NCI-H2171 (cell line): Measurements from ENCODE around the gene ADGRL1.
"Not testable (repeated sequence)": the region's sequence is repeated elsewhere in the genome, so short reads cannot be mapped to it uniquely, and the experiment has no call there.

Experiments
- DNase-seq: peaks from one replicate; lab custom pipeline; 2025; lab: John Stamatoyannopoulos, UW

ADGRL1 gene

DNA sequence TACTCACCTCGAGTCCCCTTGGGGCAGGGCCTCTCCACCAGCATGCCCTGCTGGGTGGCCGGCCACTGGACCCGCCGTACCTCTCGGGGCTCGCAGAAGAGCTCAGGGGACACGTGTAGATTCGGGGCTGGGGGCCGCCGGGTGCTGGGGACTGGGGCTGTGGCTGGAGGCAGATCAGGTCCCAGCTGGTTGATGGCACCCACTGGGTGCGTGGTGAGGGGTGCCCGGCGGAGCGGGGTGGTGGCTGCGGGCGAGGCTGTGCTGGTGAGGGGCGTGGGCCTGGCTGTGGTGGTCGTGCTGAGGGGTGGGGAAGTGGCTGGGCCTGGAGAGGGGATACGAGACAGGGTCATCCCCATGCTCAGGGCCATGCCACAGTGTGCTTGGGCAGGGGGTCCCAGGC lies 44.7 kb downstream of the ADGRL1 start:
- no peak for DNase-seq

DNA sequence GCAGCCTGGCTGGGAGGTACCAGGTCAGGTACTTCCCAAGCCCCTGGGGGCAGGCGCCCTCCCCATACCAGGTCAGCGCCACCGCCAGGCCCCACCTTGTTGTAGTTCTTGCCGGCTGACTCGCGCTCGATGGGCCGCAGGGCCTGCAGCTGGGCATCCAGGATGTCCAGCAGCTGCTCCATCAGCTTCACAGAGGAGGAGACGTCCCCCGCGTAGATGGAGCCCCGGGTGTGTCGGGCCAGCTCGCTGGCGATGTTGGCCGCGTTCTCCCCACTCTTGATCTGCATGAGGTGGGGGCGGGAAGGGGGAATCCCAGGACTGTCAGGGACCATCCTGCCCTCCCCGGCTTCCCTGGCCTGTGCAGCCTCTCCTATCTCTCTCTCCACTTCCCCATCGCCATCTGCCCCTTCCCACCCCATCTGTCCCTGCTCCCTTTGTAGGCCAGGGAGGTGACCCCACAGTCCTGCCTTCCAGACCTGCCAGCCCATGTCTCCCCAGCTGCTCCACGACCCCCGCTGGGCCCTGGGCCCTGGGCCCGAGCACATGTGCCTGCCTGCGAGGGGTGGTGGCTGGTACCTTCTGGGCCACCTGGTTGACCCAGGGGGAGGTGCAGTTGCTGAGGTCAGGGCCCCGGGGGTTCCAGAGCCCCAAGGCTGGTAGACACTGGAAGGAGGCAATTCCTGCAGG lies 45.8 kb downstream of the ADGRL1 start:
- DNase-seq: no peak

DNA sequence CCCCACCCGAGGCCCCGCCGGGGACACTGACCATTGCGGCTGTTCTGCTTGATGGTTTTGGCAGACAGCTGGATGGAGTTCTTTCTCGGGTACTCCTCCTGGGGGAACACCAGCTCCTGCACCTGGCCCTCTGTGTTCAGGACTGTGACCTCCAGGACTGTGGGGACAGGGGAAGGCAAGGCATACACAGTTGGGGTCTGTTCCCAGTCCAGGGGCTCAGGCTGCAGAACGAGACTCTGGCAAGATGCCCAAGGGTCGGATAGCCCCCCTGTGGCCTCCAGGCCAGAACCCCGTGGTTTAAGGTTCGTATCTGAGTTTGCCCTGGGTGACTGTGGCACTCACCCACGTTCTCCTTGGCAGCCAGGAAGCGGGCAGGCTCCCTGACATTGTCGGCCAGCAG lies 46.9 kb downstream of the ADGRL1 start:
- DNase-seq: no peak

DNA sequence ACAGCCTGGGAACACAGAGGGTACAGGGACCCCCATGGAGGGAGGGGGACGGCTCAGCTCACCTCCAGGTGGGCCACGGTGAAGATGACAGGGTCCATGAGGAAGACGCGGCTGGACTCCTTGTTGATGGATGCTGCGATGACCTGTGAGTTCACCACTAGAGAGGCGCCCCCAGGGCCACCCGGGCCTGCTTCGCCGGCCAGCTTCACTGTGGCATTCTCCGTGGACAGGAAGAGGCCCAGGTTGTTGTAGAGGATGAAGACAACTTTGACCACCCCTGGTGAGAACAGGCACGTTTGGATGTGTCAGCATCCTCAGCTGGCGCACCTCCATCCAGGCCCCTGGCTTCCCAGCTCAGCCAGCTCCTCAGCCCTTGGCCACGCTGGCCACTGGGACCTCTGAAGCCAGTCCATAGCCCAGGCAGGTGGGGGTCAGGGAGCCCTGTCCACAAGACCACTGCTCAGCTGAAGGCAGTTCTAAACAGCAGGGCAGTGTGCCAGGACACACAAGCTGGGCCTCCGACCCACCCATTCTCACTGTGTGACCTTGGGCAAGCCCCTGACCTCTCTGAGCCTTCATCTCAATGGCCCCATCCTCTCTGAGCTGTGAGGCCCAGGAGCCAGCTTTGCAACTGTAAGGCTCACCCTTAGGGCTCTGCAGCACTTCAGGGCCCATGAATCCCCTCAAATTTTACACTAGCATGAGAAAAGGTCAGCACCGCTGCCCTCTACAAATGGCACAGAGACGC lies 47.5 kb downstream of the ADGRL1 start:
- no peak for DNase-seq

DNA sequence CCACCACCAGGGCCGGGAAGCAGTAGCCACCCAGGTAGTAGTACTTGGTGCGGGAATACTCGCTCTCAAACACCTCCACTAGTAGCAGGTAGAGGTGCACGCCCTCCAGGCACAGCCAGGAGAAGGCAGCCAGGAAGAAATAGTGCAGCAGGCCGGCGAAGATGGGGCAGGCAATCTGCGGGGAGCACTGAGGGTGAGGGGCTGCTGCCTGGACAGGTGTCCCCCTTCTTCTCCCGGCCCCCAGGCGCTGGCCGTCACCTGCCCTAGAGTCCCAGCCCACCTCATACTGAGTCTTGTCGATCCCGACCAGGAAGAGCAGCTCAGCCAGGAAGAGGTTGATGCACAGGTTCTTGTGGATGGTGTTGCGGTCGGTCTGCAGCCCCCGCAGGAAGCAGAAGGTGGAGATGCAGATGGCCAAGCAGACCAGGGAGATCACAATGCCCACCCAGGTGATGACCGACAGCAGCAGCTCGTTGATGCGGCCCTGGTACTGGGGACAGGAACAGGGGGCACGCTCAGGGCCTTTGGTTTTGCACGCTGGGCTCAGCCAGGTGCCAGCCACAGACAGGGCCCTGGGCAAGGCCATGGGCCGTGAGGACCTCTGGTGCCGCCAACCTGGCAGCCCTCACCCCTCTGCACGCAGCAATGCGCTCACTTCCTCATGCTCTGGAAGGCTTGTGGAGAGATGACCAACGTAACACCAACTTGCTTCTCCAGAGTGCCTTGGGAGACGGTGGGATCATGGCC lies 48.8 kb downstream of the ADGRL1 start:
- no peak for DNase-seq

DNA sequence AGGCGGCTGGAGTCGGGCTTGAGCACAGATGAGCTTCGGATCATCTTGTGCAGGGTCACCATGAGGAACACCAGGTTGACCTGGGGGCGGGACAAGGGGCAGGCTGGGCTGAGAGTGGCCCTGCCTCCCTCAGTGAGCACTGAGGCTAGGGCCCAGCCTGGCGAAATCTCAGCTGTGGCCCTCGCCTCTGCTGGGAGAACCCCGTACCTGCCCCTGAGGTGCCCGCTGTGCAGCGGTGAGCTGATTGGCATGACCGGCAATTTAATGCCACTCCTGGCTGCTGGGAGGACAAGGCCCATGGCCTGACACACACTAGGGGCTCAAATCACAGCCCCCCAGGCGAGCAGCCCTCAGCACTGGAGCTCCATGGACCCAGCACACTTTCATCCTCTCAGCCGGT lies 49.8 kb downstream of the ADGRL1 start:
- DNase-seq: no peak

DNA sequence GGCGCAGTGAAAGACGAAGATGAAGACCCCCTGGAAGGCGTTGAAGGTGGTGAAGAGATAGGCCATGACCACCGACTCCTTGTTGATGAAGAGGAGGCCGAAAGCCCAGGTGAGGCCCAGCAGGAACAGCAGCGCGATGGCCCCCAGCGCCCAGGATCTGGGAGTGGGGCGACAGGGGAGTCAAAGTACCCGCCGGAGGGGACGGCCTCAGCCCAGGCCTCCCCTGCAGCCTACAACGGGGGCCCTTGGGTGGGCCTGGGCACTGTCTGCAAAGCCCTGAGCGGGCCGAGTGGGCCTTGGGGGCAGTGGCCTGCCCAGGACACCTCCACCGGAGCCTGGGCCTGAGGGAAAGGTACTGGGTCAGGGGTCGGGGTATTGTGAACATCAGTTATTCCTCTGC lies 50.6 kb downstream of the ADGRL1 start:
- DNase-seq: no peak

DNA sequence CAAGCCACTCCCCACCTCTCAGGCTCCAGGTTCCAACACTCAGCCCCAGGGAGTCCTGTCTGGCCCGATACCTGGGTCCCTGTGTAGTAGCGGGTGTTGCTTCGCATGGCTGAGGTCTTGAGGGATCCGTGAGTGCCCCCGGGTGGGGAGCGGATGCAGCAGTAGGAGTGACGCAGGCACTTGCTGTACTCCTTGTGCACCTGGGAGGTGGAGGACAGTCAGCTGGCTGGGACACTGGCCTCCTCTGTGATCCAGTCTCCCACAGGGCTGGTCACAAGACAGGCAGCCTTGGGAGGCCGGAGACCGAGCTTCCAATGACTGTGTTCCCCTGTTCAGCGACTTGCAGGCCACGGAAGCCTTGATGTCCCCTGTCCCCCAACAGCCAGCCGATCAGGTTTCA lies 53.3 kb downstream of the ADGRL1 start:
- DNase-seq: no peak

DNA sequence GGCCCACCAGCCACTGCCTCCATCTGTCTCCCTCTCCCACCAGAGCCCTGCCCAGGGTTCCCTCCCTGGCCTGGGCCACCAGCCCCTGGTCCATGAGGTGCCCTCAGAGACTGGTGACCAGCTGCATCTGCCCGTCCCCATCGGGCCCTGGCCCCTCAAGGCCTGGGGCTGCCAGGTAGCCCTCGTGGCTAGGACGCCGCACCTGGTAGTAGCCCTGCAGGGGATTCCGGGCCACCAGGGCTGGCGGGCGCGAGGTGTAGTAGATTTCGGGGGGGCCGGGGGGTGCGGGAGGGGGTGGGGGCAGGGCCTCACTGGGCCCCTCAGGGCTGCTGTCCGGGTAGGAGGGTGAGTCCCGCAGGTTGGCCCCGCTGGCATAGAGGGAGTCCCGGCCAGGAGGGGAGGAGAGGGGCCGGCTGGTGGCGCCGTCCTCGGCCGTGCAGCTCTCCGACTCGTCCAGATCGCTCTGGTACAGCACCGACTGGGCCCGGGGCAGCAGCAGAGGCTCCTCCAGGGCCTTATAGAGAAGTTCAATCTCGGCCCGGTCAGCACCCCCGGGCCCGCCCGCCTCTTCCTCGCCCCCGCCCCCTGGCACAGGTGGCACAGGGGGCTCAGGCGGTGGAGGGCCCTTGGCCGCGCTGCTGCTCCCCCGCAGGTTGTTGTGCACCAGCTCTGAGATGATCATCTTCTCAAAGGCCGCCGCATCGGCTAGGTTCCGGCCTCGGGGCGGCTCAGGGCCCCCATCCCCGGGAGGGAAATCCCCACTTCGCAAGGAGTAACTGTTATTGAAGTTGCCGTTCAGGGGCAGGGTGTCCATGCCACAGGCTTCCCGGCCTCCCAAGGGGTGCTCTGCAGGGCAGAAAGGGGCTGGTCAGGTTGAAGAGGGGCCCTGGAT lies 55.0 kb downstream of the ADGRL1 start:
- no peak for DNase-seq

DNA sequence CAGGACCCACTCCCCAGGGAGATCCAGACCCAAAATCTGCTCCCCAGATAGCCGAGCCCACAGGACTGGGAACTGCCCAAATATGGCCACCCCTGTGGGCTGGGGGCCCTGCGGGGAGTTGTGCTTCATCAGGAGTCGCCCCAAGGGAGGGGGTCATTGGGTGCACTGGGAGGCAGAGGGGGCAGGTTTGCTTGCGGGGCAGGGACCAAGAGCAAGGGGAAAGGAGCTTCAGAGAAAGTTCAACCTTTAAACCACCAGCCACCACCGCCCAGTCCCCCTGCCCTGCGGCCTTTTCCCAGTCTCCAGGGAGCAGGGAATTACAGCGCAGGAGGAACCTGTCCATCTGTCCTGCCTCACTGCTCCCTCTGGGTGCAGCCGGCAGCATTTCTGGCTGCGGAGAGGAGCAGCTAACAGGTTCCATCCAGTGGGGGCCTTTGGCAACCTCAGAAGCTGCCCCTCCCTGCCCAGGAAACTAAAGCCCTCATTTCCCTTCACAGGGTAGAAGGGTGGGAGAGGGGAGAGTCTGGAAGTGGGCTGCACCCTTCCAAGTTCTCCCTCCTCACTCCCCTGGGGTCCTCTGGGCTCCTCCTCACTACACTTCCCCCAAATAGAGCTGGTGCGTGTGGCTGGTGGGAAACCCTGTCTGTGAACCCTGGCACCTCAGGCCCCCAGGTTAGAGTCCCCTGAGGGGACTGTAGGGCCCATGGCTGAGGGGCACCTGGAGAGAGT lies 55.8 kb downstream of the ADGRL1 start:
- no peak for DNase-seq

DNA sequence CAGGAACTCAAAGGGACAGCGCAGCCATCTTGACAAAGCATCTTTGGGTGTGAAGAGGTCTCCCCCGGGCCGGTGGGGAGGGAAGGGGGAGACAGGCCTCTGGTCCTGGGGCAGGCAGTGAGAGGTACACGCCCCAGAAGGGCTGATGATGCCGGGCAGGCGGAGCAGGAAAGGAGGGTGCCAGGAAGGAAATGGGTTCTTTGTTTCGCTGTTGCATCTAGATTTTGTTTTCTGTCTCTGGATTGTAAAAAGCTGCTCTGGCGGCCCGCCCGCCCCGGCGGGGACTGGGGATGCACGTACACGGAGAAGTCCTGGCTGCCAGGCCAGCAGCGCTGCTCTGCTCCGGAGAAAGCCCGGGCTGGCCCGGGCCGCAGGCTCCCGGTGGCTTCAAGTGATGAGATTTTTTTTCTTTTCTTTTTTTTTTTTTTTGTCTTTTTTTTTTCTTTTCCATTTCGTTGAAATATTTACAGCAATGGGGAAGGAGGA lies 56.4 kb downstream of the ADGRL1 start:
- DNase-seq: no peak

DNA sequence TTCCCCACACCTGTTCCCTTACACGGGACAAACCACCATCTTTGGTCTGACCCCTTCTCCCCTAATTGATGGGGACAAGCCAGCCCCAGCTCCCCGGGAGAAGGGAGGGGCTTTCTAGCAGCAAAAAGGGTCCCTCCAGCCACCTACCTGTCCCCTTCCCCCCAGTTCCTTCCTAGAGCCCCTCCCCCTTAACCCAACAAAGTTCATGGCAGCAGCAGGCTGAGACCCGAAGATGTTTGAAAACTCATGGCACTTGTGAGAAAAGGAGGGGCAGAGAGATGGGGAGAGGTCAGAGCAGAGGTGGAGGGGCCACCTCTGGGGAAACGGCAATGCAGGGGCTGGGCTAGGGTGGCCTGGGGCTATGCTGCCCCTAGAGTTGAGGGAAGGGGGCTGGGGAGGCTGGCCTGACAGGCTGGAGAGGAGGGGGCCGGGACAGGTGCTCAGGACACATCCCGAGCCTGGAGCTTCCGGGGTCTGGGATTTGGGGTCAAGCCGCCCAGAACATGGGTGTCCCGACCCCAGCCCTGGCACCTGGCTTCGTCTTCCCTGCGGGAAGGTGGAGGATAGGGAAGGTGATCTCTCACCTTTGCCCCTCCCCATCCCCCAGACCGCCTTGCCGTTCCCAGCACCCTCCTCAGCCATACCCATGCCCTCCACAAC lies 57.1 kb downstream of the ADGRL1 start:
- DNase-seq: no peak

DNA sequence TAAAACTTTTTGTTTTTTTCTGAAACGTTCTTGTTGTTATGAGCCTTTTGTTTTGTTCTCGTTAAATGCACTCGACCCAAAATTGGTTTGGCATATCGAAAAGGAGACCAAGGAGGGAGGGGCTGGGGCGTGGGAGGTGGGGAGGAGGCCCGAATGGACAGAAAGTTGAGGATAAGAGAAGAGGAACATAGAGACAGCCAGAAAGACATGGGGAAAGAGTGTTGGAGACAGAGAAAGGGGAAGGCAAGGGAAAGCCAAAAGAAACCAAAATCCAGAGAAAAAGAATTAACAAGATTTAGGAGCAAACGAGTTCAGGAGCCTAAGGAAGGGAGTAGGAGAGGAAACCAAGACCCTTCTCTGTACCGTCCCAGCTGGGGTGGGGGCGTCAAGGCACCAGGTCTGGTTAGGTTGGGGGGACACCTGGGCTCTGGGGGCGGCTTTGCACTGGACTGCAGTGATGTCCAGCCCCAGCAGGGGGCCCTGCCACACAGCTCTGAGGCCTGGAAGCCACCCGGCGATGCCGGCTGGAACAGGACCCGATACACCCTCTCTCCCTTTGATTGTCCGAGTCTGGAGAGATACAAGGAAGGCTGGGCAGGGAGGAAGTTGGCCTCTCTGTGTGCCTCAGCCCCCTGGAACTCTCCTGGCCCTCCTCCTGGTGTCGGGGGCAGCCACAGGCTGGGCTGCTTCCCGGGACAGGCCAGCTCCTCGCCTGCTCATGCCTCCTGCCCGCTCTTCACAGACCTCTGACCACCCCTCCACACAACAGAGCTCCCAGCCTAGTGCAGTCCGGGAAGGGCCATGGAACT lies 58.0 kb downstream of the ADGRL1 start:
- DNase-seq: no peak

DNA sequence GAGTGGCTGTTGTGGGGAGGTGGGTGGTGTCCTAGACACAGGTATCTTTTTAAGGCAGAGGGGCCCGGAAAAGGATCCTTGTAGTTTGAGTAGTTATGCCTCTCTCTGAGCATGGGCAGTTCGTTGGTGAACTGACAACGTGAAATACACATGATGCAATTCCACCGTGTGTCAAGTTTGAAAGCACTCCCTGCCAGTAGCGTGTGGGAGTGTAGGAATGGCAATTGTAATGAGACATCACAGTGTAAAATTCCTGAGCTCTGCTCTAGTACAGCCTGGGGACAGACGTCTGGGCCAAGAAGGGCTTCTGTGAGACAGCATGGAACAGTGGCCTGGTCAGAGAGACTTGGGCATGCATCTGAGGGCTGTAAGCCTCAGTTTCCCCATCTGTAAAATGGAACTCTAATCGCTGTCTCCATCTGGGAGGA lies 59.2 kb downstream of the ADGRL1 start:
- no peak for DNase-seq

DNA sequence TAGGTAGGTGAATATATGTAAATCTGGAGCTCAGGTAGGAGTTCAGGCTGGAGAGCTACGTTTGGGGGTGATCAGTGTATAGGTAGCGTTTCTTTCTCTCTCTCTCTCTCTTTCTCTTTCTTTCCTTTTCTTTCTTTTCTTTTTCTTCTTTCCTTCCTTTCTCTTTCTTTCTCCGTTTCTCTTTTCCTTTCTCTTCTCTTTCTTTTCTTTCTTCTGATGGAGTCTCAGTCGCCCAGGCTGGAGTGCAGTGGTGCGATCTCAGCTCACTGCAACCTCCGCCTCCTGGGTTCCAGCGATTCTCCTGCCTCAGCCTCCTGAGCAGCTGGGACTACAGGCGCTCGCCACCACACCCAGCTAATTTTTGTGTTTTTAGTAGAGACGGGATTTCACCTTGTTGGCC lies 59.8 kb downstream of the ADGRL1 start:
- DNase-seq: not testable (repeated sequence)

DNA sequence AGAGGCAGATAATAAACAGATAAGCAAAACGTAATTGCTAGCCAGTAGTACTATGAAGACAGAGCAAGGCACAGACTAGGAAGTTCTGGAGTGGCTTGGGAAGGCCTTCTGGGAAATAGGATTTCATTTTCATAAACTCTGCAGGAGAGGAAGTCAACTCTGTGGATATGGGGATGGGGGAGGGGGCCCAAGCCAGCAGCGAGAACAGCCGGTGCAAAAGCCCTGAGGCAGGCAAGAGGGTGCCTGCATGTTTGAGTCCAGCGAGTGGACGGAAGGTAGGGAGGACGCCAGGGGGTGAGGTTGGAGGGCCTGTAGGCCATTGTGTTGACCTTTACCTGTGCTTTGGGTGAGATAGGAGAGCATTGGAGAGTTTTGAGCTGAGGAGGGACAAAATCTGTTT lies 60.6 kb downstream of the ADGRL1 start:
- no peak for DNase-seq

DNA sequence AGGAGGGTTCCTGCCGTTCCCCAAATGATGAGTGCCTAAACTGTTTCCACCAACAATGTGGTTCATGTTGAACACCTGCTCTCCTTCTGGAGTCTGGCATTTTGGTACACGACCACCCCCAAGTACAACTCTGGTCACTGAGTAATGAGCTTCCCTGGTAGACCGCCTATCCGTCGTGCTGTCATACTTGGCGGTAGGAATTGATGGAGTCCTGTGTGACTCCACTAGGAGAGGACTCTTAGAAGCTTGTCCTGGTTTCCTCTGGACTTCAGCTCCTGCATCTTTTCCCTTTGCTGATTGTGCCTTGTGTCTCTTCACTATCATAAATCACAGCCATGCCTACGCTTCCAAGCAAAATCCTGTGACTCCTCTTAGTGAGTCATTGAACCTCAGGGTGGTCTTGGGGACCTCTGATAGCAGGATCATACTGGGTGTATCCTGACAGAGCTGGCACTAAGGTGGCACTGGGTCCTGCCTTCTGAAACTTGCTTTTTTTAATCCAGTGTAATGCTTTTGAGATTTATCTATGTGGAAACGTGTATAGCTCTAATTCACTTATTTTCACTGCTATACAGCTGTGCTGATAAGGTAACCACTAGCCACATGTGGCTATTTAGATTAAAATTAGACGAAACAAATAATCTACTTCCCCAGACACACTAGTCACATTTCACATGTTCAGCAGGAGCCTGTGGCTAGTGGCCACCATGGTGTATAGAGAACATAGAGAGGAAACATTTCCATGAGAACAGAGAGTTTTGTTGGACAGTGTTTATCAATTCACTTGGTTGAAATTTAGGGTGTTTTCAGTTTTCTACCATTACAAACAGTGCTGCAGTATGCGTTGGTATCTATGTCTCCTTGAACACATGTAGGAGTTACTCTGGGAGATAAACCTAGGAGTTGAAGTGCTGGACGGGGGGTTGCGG lies 63.4 kb downstream of the ADGRL1 start:
- no peak for DNase-seq

DNA sequence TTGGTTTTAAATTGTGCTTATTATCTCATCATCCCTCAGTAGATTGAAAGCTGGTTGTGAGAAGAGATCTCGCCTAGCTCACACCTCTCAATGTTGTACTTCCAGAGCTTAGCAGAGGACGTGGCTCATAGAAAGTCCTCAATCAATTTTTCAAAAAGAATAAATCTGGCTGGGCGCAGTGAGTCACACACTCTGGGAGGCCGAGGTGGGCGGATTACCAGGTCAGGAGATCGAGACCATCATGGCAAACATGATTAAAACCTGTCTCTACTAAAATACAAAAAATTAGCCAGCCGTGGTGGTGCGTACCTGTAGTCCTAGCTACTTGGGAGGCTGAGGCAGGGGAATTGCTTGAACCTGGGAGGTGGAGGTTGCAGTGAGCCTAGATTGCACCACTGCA lies 64.9 kb downstream of the ADGRL1 start:
- no peak for DNase-seq

DNA sequence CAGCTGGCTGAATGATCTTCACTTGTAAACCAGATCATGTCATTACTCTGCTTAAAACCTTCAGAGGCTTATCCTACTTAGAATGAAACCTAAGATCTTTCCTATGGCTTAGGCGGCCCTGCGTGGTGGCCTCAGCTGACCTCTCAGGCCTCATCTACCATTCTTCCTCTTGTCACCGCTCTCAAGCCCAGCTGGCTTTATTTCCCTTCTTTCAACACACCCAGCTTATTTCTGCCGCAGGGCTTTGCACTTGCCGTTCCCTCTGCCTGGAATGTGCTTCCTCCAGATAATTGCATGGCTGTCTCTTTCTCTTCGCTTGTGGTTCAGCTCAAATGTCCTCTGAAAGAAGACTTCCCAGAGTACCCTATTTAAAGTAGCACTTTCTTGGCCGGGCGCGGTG lies 66.0 kb downstream of the ADGRL1 start:
- DNase-seq: no peak
